22Rv1 (cell line): Measurements from ENCODE around the gene ITGB1.

Source experiments
- H3K27ac ChIP-seq: fragments of 450-650 bp; 2 replicates; pipeline ENCODE4 v1.5.1; 2017
- CTCF ChIP-seq: fragments of 450-650 bp; IDR thresholded peaks from 2 replicates; pipeline ENCODE4 v1.5.1; 2017; ENCODE audit warnings: mild to moderate bottlenecking
- ZFX ChIP-seq: fragments of 450-650 bp; IDR thresholded peaks from 2 replicates; pipeline ENCODE4 v1.6.1; 2017; ENCODE audit warnings: antibody characterized with exemption, borderline replicate concordance

ITGB1 gene

DNA sequence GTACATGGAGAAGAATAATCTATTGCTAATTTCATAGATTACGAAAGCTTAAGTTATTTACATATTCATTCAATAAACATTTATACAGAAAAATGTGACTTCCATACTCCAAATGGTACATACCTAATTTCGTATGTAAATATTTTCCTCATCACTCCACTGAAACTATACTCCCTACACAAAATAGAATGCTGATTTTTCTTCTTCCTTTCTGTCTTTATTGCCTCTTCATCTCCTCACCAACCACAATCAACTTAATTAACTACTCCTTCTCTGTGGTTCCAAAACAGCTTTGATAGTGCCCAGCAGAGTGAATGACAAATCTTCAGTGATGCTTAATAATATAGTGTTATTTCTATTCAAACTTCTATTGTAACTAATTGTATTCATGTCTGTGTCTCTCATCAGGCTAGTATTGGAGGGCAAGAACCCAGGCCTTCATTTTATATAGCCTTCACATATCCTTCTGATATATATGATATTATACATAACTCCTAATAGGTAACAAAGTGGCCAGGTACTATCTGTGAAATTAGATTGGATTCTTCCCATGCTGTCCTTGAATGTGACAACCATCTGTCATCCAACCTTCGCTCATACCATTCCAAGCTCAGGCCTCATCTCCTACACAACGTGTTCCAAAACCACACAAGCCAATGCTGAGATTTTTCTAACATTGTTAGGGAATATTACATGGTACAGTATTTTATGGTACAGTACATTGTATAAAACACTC, 5.3 kb downstream of the ITGB1 start:
- no peak overlapping the region for H3K27ac ChIP-seq
- TF ChIP-seq ZFX (no peak), CTCF (no peak)

GRCh38 chr10:32952094-32952493, 5.9 kb downstream of the ITGB1 start:
- no peak overlapping the region for H3K27ac ChIP-seq

GRCh38 chr10:32951111-32951510, 6.9 kb downstream of the ITGB1 start:
- TF ChIP-seq ZFX (no peak), CTCF (no peak)
- peak overlapping the region; percentile 2; the same call in 1 of the 2 replicates for H3K27ac ChIP-seq

More at GRCh38 chr10:32952094-32952493, 5.9 kb downstream of the ITGB1 start:
- TF ChIP-seq CTCF (no peak), ZFX (no peak)

- H3K27ac ChIP-seq = peak overlapping the region; percentile 2; the same call in 1 of the 2 replicates
- no peak for TF ChIP-seq CTCF
- TF ChIP-seq ZFX = no peak
These were observed 7.4 kb downstream of the ITGB1 start for GRCh38 chr10:32950591-32951108.

DNA sequence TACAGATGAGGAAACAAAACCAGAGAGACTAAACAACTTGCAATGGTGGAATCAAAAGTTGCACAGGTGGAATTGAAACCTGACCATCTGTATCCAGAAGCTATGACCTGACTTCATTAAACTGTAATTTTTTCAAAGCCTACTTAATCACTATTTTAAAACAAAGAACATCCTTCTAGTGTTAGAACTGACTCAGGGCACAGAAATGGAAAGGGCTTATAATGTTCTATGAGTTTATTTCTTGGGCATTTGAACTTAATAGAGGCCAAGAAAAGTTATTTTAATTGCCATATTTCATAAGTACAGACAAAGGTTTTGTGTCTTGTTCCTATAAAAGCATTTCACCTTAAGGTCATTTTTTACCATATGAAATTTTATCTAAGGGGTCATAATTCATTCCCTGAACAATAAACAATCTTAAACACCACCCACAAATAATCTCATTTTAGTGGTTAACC, 8.8 kb downstream of the ITGB1 start:
- TF ChIP-seq CTCF (no peak), ZFX (no peak)
- no peak overlapping the region for H3K27ac ChIP-seq

GRCh38 chr10:32948451-32948850, 9.6 kb downstream of the ITGB1 start:
- no peak for TF ChIP-seq CTCF
- no peak for TF ChIP-seq ZFX
- H3K27ac ChIP-seq = no peak overlapping the region

DNA sequence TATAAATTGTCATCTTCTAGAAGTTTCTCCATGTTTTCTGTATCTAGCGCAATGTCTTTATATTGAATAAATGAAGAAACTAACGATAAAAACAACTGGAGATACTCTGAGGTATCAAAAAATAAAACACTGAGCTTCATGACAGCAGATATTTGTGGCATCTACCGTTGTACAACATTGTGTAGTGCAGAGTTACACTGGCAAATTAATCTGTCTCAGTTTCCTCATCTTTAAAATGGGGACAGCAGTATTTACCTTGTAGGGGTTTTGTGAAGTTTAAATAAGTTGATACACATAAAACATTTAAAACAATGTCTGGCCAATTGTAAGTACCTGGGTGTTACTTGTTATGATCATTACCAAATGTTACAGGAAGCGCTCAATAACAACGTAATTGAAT, 10.4 kb downstream of the ITGB1 start:
- H3K27ac ChIP-seq = no peak overlapping the region
- no peak for TF ChIP-seq ZFX
- no peak for TF ChIP-seq CTCF
